Measurements from ENCODE around the gene SLC35E1. TPM values are rescaled to one million over a fixed set of nuclear protein-coding genes. Genes with fewer than 3 reads are reported as not detected.
A peak's percentile ranks its signal among the peaks of the same experiment; 100 is the strongest.

The SLC35E1 gene
- total RNA-seq, 1 experiment from 2014 or later: 28.5 TPM

GRCh38 chr19:16582486-16583261 lies 10.5 kb upstream of the SLC35E1 start:
- DNase-seq (ENCODE audit: low spot score) (no peak), ATAC-seq (no peak)
- Mint-ChIP-seq H3K4me3 (no peak overlapping the region), H3K27ac (peak overlapping the region; percentile 61), H3K27me3 (ENCODE audit: low read depth) (no peaks in the 10 kb centered on the region), H3K36me3 (peaks cover 4% of the 10 kb centered on the region; the same call in 1 of the 2 replicates), H3K4me1 (peaks cover 45% of the 10 kb centered on the region), H3K9me3 (no peaks in the 10 kb centered on the region)
- ChIA-PET POLR2A (no interaction called here), CTCF (interaction anchor here (0.6 kb wide), 1 partner anchor 1221 kb away, joined by 4 read pairs; no protein-coding TSS in a partner anchor)
- no peak for TF ChIP-seq ATF3 (CRISPR knock-in tag; conservative IDR thresholded peaks at IDR 0.05)
- no peak for TF ChIP-seq USF1 (CRISPR knock-in tag; IDR thresholded peaks at IDR 0.05)
- no peak for TF ChIP-seq PREB (CRISPR knock-in tag; IDR thresholded peaks at IDR 0.05; ENCODE audit: borderline replicate concordance)
- TF ChIP-seq MAX (CRISPR knock-in tag; IDR thresholded peaks at IDR 0.05): no peak
- no peak for TF ChIP-seq RELA (CRISPR knock-in tag; IDR thresholded peaks at IDR 0.05; ENCODE audit: borderline replicate concordance)
- TF ChIP-seq NR2C2 (CRISPR knock-in tag; IDR thresholded peaks at IDR 0.05): no peak
- TF ChIP-seq E2F1 (CRISPR knock-in tag; IDR thresholded peaks at IDR 0.05): no peak
- TF ChIP-seq TEAD4 (CRISPR knock-in tag; IDR thresholded peaks at IDR 0.05): no peak
- no peak for TF ChIP-seq E2F4 (CRISPR knock-in tag; IDR thresholded peaks at IDR 0.05; ENCODE audit: borderline replicate concordance, low read depth)
- TF ChIP-seq GTF2I (CRISPR knock-in tag; conservative IDR thresholded peaks at IDR 0.05): no peak
- no peak for TF ChIP-seq SMAD4 (CRISPR knock-in tag; IDR thresholded peaks at IDR 0.05)
- TF ChIP-seq HMGA2 (CRISPR knock-in tag; IDR thresholded peaks at IDR 0.05): no peak
- no peak for TF ChIP-seq ZSCAN18 (CRISPR knock-in tag; IDR thresholded peaks at IDR 0.05)
- TF ChIP-seq FOXJ3 (CRISPR knock-in tag; IDR thresholded peaks at IDR 0.05; ENCODE audit: borderline replicate concordance): no peak
- TF ChIP-seq NR3C1 (CRISPR knock-in tag; conservative IDR thresholded peaks at IDR 0.05; ENCODE audit: low read depth): no peak
- no peak for TF ChIP-seq FOXP1 (CRISPR knock-in tag; IDR thresholded peaks at IDR 0.05; ENCODE audit: borderline replicate concordance)
- no peak for TF ChIP-seq SMAD3 (CRISPR knock-in tag; IDR thresholded peaks at IDR 0.05; ENCODE audit: borderline replicate concordance)
- no peak for TF ChIP-seq EMX1 (CRISPR knock-in tag; IDR thresholded peaks at IDR 0.05)

GRCh38 chr19:16581971-16582343 lies 9.7 kb upstream of the SLC35E1 start:
- Mint-ChIP-seq H3K4me3 (no peak overlapping the region), H3K27me3 (ENCODE audit: low read depth) (no peaks in the 10 kb centered on the region), H3K27ac (peak overlapping the region; percentile 89), H3K4me1 (peaks cover 38% of the 10 kb centered on the region), H3K9me3 (no peaks in the 10 kb centered on the region), H3K36me3 (peaks cover 4% of the 10 kb centered on the region; the same call in 1 of the 2 replicates)
- TF ChIP-seq ZSCAN18 (CRISPR knock-in tag; IDR thresholded peaks at IDR 0.05) (no peak), AFF4 (CRISPR knock-in tag; IDR thresholded peaks at IDR 0.05; ENCODE audit: borderline replicate concordance) (no peak), FOXJ3 (CRISPR knock-in tag; IDR thresholded peaks at IDR 0.05; ENCODE audit: borderline replicate concordance) (no peak), ZNF219 (CRISPR knock-in tag; IDR thresholded peaks at IDR 0.05; ENCODE audit: borderline replicate concordance) (no peak), ELF4 (CRISPR knock-in tag; IDR thresholded peaks at IDR 0.05; ENCODE audit: low read depth) (no peak), NFATC4 (CRISPR knock-in tag; IDR thresholded peaks at IDR 0.05) (no peak), ZNF232 (CRISPR knock-in tag; IDR thresholded peaks at IDR 0.05) (no peak)
- DNase-seq (ENCODE audit: low spot score): no peak
- ATAC-seq: no peak
- ChIA-PET CTCF (no interaction called here), POLR2A (no interaction called here)
